Motor neuron (in vitro differentiated cells): Measurements from ENCODE around the gene KANSL3. TPM values are rescaled to one million over a fixed set of nuclear protein-coding genes. Genes with fewer than 3 reads are reported as not detected.

Experiments used
- ATAC-seq, 8 experiments: fragments of 200-7000 bp; cut with Tn5 transposase; replicated peaks in 6 of 8; 2 replicates each; pipeline ENCODE4 v1.8.0; 2021; ENCODE audit warnings: mild to moderate bottlenecking in 8 of 8, moderate library complexity in 8 of 8
- H3K27ac ChIP-seq, 2 donors: fragments of 250-450 bp; sonication (Bioruptor Pico); 2 replicates each; pipeline ENCODE4 v1.9.0; 2021; ENCODE audit warnings: antibody characterized with exemption in 2 of 2, mild to moderate bottlenecking in 2 of 2, moderate library complexity in 1 of 2
- H3K4me1 ChIP-seq, 2 donors: fragments of 250-450 bp; sonication (Bioruptor Pico); replicated peaks in 1 of 2; 2 replicates each; pipeline ENCODE4 v1.6.1; 2021; ENCODE audit warnings: antibody characterized with exemption in 2 of 2, mild to moderate bottlenecking in 2 of 2, moderate library complexity in 1 of 2
- H3K4me3 ChIP-seq, 5 donors: fragments of 250-450 bp; sonication (Bioruptor Pico); 2 replicates each; pipeline ENCODE4 v1.9.0; 2021; ENCODE audit warnings: antibody characterized with exemption in 5 of 5, mild to moderate bottlenecking in 5 of 5, moderate library complexity in 4 of 5
- WGBS, 10 experiments: fragments of 450-650 bp; shearing (Covaris generic); methylation state at CpG; one replicate each; pipeline ENCODE4 v1.0.0; 2022; 5-methylcytosine and 5-hydroxymethylcytosine counted together
- in situ Hi-C, 9 experiments: fragments of 400-800 bp; cut with MboI; loops; one replicate each; pipeline ENCODE4 v1.15.0; 2021; ENCODE audit warnings: low sequenced_read_pairs in 9 of 9, low pct_unique_long_range_greater_than_20kb in 2 of 9; ENCODE audit not compliant: unreplicated experiment in 9 of 9
- total RNA-seq, 8 experiments: library from RNA; unstranded; fragments of 300-600 nt; gene quantifications; 2 replicates each; pipeline versions ENCODE4 v1.2.3 to v1.2.4, GENCODE V29; 2022

Gene KANSL3
- total RNA-seq, 8 experiments from 2014 or later, result 19.1 to 60.1 (median 41.6) TPM

DNA sequence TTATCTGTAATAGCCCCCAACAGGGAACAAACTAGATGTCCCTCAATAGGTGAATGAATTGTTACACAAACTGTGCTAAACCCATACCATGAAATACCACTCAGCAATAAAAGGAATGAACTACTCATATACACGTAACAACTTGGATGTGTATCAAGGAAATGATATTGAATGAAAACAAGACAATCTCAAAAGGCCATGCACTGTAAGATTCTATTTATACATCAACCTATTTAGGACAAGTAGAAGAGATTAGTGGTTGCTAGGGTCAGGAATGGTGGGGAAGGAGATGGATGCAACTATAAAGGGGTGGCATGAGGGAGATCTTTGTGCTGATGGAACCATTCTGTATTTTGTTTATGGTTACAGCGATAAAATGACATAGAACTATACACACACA, 47.1 kb downstream of the KANSL3 start:
- in situ Hi-C loops, result loop anchor here in 1 of 9 experiments (25.0 kb wide), 1 partner anchor 96 kb away; no protein-coding TSS in a partner anchor
- H3K4me1 ChIP-seq, result no peaks in the 10 kb centered on the region
- no peak overlapping the region for H3K27ac ChIP-seq
- no peak for ATAC-seq
- WGBS, 10 experiments, result 40 to 100% (median 100%) methylated on average over 1 to 2 of the region's 2 CpGs; no CpG with 5 or more reads in 1 of the 10 experiments
- H3K4me3 ChIP-seq, result no peak overlapping the region

DNA sequence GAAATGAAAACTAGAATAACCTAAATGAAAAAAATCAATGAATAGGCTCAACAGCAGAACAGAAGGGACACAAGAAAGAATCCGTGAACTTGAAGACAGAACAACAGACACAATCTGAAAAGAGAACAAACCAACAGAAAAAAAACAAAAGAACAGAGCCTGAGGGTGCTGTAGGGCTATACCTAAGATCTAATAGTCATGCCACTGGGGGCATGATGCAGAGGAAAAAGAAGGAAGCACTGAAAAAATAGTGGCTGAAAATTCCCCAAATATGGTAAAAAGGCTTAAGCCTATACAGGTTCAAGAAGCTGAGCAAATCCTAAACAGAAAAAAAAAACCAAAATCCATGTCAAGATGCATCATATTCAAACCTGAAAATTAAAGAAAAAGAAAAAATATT, 50.3 kb downstream of the KANSL3 start:
- in situ Hi-C loops, result loop anchor here in 1 of 9 experiments (25.0 kb wide), 1 partner anchor 99 kb away; no protein-coding TSS in a partner anchor
- H3K27ac ChIP-seq, result no peak overlapping the region
- 80 to 100% (median 91%) methylated on average over 1 of the region's 1 CpG; no CpG with 5 or more reads in 1 of the 10 experiments for WGBS, 10 experiments
- no peaks in the 10 kb centered on the region for H3K4me1 ChIP-seq
- no peak overlapping the region for H3K4me3 ChIP-seq
- ATAC-seq, result no peak

DNA sequence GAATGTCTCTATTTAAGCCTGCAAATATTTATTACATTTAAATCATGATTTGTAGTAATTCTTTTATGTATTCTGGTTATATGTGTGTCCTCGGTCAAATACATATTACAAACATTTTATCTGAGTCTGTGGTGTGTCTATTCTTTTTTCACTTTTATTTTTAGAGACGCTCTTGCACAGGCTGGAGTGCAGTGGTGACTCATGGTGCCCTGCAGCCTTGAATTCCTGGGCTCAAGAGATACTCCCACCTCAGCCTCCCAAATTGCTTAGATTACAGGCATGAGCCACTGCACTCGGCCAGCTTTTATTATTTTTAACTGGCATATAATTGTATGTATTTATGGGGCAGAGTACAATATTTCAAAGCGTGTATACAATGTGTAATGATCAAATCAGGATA, 54.1 kb downstream of the KANSL3 start:
- 45 to 100% (median 86%) methylated on average over 3 to 4 of the region's 4 CpGs; no CpG with 5 or more reads in 1 of the 10 experiments for WGBS, 10 experiments
- in situ Hi-C loops, result loop anchor here in 1 of 9 experiments (25.0 kb wide), 1 partner anchor 103 kb away; no protein-coding TSS in a partner anchor
- H3K4me3 ChIP-seq, result no peak overlapping the region
- ATAC-seq, result peak in 1 of 8 experiments; percentile 50
- no peaks in the 10 kb centered on the region for H3K4me1 ChIP-seq
- H3K27ac ChIP-seq, result no peak overlapping the region

DNA sequence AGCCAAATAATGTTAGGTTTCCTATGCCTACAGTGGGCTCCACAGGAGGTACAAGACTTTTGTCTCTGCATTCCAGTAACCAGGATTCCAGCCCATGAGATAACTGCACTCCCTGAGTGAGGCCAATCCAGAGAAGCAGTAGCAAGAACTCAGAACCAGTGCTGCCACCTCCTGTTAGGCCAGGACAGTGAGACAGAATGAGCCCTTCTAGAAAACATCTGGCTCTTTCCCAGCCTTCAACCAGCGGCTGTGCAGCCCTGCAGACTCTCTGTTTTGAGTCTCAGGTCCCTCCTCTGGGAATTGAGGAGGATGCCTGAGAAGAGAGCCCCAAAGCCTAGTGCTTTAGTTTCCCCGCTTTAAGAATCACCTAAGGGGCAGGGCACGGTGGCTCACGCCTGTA, 57.3 kb downstream of the KANSL3 start:
- no peak overlapping the region for H3K4me3 ChIP-seq
- ATAC-seq, result peak in 3 of 8 experiments; percentile 30 to 85 (median 39)
- in situ Hi-C loops, result loop anchor here in 1 of 9 experiments (25.0 kb wide), 1 partner anchor 107 kb away; no protein-coding TSS in a partner anchor
- 57 to 100% (median 79%) methylated on average over 1 to 4 of the region's 4 CpGs; no CpG with 5 or more reads in 6 of the 10 experiments for WGBS, 10 experiments
- no peaks in the 10 kb centered on the region for H3K4me1 ChIP-seq
- no peak overlapping the region for H3K27ac ChIP-seq

DNA sequence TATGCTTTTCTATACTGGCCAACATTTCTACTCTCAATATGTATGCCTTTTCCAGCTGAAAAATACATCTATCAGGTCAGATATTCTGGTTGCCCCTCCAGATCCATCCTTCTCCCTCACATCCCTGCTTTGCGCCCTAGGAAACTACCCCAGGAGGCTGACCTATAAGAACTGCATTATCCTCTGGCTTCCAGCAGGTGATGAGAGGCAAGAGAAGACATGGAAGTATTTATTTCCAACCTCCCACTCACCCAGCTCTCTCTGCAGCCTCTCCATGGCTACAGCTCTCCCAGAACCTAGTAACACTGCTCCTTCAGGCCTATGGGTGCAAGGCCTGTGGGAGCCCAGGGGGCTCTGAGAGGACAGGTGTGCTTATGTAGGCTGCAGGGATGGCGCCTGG, 58.7 kb downstream of the KANSL3 start:
- Histone ChIP-seq H3K4me1 (no peaks in the 10 kb centered on the region), H3K4me3 (no peak overlapping the region), H3K27ac (no peak overlapping the region)
- WGBS, 10 experiments, result 75 to 100% (median 100%) methylated on average over 1 to 2 of the region's 2 CpGs; no CpG with 5 or more reads in 3 of the 10 experiments
- in situ Hi-C loops, result loop anchor here in 1 of 9 experiments (25.0 kb wide), 1 partner anchor 108 kb away; no protein-coding TSS in a partner anchor
- no peak for ATAC-seq

DNA sequence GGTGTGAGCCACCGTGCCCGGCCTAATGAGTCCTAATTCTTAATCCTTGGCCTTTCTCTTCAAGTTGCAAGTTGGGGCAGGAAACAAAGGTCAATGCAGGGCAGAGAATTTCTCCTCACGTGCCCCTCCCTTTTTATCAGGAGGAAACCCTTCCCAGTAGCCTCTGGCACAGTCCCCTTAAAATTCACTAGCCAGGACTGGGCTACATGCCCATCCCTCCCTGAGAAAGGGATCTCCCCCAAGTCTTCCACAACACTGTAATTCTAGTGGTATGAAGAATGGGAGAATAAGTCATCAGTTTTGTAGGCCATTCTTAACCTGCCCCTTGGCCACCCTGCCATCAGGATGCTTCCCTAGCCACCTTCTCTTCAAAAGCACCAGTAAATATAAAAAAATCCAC, 59.4 kb downstream of the KANSL3 start:
- no peak for ATAC-seq

DNA sequence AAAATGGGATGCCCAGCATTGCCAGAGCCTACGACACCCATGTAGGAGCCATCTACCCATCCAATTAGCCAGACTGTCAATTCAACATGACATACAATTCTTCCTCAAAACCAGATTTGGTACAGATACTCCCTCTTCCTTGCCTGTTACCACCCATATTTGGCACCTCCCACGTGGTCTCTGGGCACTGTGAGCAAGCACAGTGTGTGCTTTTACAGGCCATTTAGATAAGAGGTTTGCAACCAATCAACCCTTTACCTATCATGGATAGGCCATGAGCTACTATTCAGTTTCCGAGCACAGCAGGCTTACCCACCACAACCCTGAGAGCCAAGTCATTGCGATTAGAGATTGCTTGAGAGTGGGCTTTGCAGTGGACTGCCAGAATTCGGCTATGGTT, 60.6 kb downstream of the KANSL3 start:
- Histone ChIP-seq H3K27ac (no peak overlapping the region), H3K4me1 (no peaks in the 10 kb centered on the region), H3K4me3 (no peak overlapping the region)
- in situ Hi-C loops, result loop anchor here in 1 of 9 experiments (25.0 kb wide), 1 partner anchor 110 kb away; no protein-coding TSS in a partner anchor
- ATAC-seq, result no peak
- 64 to 100% (median 76%) methylated on average over 1 to 4 of the region's 5 CpGs; no CpG with 5 or more reads in 2 of the 10 experiments for WGBS, 10 experiments

More for the DNA sequence above, 59.4 kb downstream of the KANSL3 start:
- no peaks in the 10 kb centered on the region for H3K4me1 ChIP-seq
- in situ Hi-C loops, result loop anchor here in 1 of 9 experiments (25.0 kb wide), 1 partner anchor 109 kb away; no protein-coding TSS in a partner anchor
- H3K4me3 ChIP-seq, result no peak overlapping the region
- WGBS, 10 experiments, result 86 to 100% (median 94%) methylated on average over 1 to 3 of the region's 3 CpGs; no CpG with 5 or more reads in 6 of the 10 experiments
- no peak overlapping the region for H3K27ac ChIP-seq

DNA sequence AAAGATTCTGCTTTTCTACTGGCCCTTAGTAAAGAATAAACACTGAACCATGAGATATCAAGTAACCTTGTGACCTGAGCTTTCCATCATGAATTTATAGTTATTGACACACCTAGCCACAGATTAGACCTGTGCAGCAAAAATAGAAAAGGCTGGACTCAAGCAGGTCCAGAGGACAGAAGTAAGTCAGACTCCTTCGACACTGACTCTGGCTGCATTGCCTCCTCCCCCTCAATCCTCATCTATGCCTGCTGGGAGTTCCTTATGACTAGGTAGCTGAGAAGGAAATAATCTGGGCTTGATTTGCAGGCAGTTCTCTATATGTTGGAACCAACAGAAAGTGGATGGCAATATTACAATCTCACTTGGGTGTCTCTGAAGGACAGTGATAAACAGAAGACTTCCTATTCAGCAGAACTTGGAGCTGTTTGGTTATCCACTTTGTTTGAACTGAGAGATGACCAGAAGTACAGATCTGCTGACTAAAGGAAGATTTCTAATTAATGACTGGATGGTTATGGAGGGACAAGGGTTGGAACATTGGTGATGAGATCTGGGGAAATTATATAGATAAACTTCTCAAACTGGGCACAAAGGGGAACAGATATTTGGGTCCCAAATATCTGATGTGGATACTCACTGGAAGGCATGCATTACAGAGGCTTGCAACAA, 62.2 kb downstream of the KANSL3 start:
- in situ Hi-C loops, result loop anchor here in 1 of 9 experiments (25.0 kb wide), 1 partner anchor 111 kb away; no protein-coding TSS in a partner anchor
- ATAC-seq, result no peak
- H3K4me3 ChIP-seq, result no peak overlapping the region
- no peak overlapping the region for H3K27ac ChIP-seq
- H3K4me1 ChIP-seq, result no peaks in the 10 kb centered on the region
- WGBS, 10 experiments, result 50 to 64% methylated on average over 1 of the region's 1 CpG; no CpG with 5 or more reads in 8 of the 10 experiments

DNA sequence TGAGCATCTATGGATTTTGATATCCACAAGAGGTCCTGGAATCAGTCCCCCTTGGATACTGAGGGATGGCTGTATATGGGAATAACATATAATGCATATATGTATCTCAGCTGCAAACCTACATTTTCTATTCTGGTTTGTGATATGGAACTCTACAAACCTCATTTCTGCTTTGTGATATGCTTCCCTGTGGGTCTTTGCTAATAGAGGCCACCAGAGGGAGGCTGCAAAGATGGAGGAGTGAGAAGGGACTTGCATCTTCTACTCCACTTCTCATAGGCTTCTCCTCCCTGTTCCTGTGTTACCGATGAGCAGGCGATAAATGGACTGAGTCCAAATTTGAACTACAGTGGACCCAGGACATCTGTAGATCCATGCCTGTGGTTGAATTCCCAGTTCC, 63.7 kb downstream of the KANSL3 start:
- Histone ChIP-seq H3K4me1 (no peaks in the 10 kb centered on the region), H3K27ac (no peak overlapping the region), H3K4me3 (no peak overlapping the region)
- in situ Hi-C loops, result no loop called here
- WGBS, 10 experiments, result 94 to 100% (median 100%) methylated on average over 1 to 2 of the region's 2 CpGs; no CpG with 5 or more reads in 4 of the 10 experiments
- ATAC-seq, result no peak

DNA sequence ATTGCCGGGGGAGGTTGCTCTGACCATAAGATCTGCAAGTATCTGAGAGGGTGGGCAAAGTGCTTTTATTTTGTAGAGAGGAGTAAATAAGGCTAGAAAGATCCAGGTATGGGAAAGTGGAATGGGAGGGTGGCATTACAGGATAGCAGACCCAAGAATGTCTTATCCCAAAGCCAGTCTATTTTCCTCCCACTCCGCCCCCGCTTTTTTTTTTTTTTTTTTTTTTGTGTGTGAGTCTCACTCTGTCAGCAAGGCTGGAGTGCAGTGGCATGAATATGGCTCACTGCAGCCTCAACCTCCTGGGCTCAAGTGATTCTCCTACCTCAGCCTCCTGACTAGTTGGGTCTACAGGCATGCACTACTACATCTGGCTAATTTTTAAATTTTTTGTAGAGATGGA, 70.0 kb downstream of the KANSL3 start:
- Histone ChIP-seq H3K4me1 (peaks cover 0 to 8% of the 10 kb centered on the region in 2 donors), H3K4me3 (no peak overlapping the region), H3K27ac (no peak overlapping the region)
- in situ Hi-C loops, result no loop called here
- WGBS, 10 experiments, result 46 to 100% (median 89%) methylated on average over 1 to 3 of the region's 3 CpGs; no CpG with 5 or more reads in 2 of the 10 experiments
- no peak for ATAC-seq

DNA sequence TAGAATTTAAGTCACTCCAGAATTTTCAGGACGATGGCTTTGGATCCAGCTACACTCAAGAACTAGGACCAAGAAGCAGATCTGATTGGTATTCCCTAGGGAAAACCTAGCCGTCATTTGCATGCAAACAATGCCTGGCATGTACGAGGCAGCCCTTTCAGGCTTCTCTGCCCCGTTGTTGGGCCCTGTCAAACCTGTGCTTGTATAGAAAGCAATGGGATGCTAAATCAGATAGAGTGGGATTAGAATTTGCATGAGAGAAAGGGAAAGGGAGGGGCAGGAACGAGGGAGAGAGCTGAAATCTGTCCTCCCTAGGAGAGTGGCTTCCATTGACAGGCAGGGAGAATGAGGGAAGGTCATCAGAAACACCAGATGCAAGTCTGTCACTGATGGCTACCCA, 73.0 kb downstream of the KANSL3 start:
- WGBS, 10 experiments, result 0 to 52% (median 20%) methylated on average over 1 to 5 of the region's 5 CpGs; no CpG with 5 or more reads in 5 of the 10 experiments
- in situ Hi-C loops, result no loop called here
- peak in 2 of 8 experiments; percentile 14 to 18 for ATAC-seq
- Histone ChIP-seq H3K27ac (no peak overlapping the region), H3K4me3 (no peak overlapping the region), H3K4me1 (peaks cover 0 to 8% of the 10 kb centered on the region in 2 donors)

DNA sequence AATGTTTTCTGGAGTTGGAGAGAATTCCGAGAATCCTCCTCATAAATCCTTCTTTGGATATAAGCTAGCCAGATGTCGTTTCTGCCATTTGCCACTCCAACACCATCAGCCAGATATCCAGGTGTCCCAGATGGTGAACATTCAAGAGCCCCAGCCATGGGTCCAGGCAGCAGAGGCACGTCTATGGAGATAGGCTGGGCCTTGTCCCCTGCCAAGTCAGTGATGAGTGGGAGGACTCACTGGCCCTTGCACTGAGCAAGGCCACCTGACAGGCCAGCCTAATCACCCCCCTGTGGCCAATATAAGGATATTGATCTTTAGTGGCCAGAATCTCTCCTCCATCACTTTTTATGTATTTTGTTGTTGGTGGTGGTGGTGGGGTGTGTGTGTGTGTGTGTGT, 73.5 kb downstream of the KANSL3 start:
- WGBS, 10 experiments, result 17 to 73% (median 57%) methylated on average over 1 to 2 of the region's 3 CpGs; no CpG with 5 or more reads in 7 of the 10 experiments
- in situ Hi-C loops, result no loop called here

DNA sequence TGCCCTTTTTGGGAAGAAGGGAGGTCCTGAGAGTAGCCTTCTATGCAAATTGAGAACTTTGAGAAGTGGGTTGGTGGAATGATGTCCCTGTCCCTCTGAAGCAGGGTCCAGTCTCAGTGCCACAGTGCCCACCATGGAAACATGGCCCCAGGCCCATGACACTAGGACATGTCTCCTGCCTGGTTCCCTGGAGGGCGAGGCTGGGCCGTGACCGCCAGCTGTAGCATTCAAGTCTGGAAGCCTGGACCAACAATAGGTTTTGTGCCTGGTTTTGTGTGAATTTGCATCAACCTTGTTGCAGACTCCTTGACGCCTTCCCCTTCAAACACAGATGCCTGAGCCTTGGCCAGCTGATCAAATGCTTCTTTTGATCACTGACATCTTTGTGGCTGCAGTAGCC, 74.1 kb downstream of the KANSL3 start:
- peaks cover 0 to 8% of the 10 kb centered on the region in 2 donors for H3K4me1 ChIP-seq
- H3K4me3 ChIP-seq, result no peak overlapping the region
- ATAC-seq, result no peak
- in situ Hi-C loops, result no loop called here
- no peak overlapping the region for H3K27ac ChIP-seq
- WGBS, 10 experiments, result 40 to 79% methylated on average over 1 to 2 of the region's 4 CpGs; no CpG with 5 or more reads in 8 of the 10 experiments

More for the DNA sequence above, 73.5 kb downstream of the KANSL3 start:
- ATAC-seq, result no peak
- no peak overlapping the region for H3K27ac ChIP-seq
- no peak overlapping the region for H3K4me3 ChIP-seq
- peaks cover 0 to 8% of the 10 kb centered on the region in 2 donors for H3K4me1 ChIP-seq
